Measurements from ENCODE around the gene SLC30A7.

Gene SLC30A7

DNA sequence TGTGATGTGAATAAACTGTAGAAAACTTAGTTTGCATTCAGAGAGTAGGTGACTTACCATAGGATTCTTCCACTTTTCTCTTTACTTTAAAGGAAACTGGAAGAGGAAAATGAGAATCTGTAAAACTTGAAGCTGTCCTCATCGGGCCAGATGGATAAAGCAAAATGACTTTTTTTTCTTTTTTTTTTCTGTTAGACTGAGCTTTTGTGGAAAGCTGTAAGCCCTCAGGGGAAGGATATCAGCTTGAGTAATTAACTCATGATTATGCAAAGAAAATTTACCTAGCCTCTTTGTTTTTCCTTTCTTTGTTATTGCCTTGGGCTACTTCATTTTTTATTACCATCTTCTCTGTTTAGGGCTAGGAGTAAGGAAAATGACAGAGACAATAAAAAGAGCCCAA lies 76.3 kb downstream of the SLC30A7 start:
- DNase-seq (ENCODE audit: low read depth), result no peak

DNA sequence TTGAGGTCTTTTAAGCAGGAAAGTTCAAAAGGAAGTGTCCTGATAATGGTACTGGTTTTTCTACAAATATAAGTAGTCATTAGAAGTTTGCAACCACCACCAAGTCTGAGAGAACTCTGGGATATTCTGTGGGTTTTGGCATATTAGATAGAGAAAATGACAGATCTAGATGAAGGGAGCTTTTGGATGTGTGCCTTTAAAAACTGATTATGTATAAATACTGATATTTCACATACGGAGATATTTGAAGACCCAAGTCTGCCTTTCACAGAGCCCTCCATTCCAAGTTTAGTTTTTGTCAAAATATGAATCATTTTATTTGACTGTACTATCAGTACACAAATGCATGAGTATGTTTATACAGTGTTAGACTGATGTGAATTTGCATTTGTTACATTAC lies 81.0 kb downstream of the SLC30A7 start:
- DNase-seq (ENCODE audit: low read depth), result no peak

DNA sequence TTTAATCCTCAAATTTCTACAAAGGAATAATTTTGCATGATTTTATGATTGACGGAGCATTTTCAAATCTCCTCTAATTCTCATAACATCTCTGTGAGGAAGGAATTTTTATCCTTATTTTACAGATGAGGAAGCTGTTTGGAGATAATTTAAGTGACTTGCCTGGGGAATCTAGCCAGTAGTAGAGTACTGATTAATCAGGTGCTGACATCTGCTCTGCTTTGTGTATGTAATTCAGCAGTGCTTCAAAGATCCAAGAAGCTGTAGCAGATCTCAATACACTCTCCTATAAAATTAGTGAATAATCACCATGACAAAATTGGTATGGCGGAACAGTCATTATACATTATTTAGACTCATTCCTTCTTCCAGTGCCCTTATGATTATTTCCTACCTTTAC lies 83.7 kb downstream of the SLC30A7 start:
- no peak for DNase-seq (ENCODE audit: low read depth)

DNA sequence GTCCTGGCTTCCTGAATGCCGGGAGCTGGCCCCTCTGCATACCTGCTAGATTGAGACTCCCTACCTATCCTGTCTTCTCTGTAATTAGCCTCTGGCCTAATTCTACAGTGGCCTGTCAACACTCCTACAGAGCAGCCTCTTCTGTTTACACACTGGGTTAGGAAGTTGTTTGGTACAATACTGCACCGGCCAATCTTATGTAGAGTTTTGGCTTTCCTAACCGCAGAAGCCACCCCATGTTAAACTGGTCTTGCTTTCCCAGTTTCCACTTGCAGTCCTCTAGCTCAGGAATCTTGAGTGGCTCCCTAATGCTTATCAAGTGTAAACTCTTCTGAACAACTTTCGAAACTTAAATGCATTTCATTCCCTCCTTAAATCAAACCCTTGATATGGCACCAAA lies 86.9 kb downstream of the SLC30A7 start:
- no peak for DNase-seq (ENCODE audit: low read depth)

DNA sequence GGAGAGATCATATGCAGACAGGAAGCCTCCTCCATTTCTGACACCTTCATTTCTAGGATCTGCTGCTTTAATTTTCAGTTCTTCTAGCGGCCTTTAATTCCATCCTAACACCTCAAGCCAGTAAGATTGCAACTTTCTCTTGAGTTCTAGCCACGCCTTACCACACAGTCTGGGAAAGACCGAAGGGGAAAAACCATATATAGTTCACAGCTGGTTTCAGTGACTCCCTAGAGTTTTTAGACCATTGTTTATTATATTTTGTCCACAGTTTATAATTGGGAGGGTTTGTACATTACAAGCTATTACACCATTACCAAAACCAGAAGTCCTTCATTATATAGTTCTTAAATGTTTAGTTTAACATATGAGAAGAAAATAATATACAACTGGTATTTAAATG lies 92.2 kb downstream of the SLC30A7 start:
- DNase-seq (ENCODE audit: low read depth), result peak; percentile 39

DNA sequence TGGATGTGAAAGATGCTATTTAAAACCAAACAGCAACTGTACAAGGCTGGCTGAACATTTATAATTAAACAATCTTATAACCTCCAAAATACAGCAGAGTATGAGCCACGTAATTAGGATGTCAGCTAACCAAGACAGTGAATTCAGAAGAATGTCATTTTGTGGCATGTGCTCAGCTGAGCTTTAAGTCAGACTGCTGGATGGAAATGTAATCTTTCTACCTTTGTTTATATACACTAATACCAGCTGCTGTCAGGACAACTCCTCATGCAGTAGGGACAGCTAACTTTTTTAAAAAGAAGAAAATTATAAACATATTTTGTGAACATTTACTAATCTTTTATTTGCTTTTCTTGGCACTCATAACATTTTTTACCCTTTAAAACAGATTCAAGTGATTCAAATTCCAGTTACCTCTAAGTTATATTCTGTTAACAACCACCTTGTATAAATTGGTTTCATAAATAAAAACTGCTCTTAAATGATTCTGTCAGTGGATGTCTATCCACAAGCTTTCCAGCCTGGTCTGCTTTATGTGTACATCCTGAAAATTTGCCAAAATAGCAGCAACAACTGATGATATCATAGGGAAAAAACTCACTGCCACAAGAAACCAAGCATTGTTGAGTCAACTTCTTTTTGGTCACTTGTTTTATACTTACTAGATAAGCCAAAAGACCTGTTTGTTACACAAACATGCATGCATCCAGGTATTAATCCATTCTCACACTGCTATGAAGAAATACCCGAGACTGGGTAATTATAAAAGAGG lies 93.6 kb downstream of the SLC30A7 start:
- DNase-seq (ENCODE audit: low read depth), result peak; percentile 93

DNA sequence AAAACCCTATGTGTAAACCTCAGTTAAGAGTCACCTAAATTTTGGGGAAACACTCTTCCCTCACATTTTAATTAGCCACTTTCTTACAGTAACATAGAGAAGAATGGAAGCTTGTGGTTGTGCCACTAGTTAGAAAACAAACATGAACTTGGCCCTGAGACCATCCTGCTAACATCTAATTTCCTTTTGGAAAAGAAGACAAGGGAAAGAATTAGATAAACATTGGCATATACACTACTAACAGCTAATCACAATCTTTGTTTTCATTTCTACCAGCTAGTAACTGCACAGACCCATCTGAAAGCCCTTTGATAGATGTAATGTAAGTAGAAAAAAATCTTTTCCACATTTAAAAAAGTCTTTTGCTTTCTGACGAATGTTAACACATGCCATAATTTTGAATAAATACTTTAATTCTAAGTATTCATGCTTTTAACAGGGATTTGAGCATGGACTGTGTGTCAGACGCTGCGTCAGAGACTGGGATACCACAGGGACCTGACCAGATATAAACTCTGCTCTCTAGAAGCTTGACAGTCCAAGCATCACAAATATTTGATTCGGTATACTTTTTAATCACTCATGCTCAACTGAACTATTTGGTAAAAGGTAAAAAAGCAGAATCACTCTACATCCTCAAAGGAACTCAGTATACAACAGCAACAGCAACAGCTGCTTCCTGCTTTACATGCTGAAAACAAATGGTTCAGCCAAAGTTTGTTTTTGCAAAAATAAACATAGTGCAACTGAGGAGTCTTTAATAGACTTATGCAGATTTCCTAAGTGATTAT lies 99.5 kb downstream of the SLC30A7 start:
- peak; percentile 42 for DNase-seq (ENCODE audit: low read depth)

DNA sequence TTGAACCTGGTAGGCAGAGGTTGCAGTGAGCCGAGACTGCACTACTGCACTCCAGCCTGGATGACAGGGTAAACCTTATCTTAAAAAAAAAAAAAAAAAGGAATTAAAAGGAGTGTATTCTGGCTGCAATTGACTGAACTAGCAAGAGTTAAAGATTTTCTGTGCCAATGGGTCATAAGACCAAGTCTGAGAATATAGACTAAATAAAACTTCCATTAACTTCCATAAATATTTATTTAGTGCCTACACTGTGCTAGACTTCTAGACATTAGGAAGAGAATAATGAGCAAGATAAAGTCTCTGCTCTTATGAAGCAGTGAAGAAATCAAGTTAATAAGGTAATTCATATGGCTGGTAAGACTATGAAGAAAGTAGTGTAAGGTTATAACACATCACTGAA lies 102.5 kb downstream of the SLC30A7 start:
- DNase-seq (ENCODE audit: low read depth), result no peak

DNA sequence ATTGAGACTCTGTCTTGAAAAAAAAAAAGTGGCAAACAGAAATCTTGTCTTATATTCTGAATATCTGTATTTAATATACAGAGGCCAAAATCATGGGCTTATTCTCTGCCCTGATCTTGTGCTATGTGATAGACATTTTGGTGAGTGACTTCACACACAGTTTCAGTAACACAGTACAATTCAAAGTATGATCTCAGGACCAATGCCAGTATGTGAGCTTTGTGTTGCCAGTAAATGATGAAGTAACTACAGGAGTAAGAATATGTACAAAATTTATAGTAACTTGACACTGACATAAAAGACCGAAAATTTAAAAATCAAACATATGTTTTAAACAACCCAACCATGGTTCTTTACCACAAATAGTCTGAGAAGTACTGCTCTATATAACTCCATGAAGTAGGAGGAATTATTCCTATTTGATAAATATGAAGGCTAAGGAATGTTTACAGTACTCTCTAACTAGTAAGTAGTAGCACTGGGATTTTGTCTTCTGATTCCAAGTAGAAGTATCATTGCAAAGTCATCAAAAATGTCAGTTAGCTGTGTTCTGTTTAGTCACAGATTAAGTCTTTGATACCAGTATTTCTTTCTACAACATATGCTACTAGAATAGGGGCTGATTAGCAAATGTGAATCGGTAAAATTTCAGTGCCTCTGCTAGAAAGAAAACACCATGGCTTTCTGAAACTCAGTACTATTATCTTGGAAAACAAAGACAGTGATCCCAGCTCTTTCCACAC lies 104.4 kb downstream of the SLC30A7 start:
- DNase-seq (ENCODE audit: low read depth), result peak; percentile 66

DNA sequence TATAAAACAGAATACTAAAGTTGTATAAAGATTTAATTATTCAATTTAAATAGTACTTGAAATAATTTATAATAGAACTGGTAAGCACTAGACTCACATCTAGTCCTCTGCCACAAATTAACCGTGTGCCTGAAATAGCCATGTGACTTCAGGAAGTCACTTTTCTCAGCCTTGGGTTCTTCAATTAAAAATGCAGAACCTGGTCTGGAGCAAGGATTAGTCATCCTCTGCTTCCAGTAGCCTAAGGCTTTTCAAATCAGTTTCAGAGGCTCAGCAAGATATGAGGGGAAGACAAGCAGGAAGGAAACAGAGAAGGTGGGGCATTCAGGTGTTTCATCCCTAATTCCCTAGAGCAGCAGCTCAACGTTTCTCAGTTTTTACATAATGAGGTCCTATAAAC lies 106.7 kb downstream of the SLC30A7 start:
- peak; percentile 58 for DNase-seq (ENCODE audit: low read depth)

DNA sequence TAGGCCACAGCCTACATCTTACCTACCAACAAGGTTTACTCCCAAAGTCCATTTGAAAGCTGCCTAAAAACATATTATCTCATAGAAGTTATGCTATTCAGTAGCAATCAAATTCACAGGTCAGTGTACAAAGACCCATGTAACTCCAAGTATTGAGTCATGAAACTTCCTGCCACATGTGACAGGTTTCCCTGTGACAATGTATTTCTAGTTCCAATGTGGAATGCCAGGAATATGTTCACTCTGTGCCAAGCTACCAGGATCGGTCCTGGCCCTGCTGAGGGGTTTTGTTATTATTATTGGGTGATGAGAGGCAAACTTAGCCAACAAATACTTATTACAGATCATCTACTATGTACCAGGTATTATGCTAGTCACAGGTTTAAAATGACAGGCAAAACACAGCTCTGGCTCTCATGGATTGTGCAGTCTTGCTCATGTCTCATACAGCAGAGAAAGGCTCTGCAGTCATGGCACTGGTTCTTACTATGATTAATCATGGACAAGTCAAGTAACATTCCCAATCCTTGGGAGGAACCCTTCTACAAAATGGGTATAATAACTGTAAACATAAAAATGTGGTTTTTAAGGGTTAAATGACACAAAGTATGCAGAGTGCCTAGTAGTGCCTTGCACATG lies 107.2 kb downstream of the SLC30A7 start:
- DNase-seq (ENCODE audit: low read depth), result no peak

DNA sequence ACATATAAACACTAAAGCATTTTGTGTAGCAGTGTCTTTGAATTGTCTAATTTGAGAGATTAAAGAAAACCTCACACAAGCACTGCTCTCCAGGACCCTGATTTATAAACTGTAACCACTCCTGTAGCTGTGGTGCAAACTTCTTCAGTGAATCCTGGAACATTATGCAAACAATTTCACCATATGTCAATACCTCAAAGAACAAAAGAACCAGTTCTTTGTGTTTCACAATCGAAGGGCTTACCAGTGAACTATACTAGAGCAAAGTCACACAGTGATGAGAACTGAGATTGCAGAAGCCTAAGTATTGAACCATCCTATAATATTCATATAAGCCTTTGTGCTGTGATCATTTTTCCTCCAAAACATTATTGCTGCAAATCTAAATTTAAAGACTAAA lies 108.2 kb downstream of the SLC30A7 start:
- peak; percentile 88 for DNase-seq (ENCODE audit: low read depth)

DNA sequence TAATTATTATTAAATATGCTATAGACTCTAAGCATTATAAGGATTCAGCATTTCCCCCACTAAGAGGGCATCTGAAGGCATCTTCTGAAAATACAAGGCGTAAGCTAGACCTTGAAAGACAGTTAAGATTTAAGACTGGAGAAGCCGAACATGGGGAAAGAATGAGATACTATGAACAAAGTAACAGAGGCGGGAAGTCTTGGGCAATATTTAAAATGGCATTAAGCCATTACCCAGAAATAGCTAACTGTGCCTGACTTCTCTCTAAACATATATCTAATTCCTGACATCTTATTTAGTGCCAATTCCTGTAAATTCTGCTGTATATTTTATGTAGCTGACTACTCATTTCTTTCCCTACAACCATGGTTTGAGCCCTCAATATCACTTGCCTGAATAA lies 108.8 kb downstream of the SLC30A7 start:
- peak; percentile 78 for DNase-seq (ENCODE audit: low read depth)

DNA sequence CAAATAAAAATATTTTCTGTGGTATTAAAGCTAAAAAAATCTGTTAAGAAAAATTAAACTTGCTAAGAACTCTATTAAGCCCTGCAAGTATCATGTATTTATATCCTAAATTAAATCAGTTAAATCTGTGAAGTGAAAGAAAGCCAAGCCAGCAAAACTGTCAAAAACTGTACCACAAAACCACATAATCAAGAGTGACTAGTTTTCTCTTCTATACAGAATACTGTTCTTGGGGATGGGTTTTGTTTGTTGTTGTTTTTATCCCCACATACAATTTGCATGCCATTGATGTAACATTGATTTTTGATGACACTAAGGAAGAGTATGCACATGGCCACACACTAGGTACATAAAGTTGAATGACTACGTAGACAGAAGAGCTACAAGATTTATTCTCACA lies 109.3 kb downstream of the SLC30A7 start:
- DNase-seq (ENCODE audit: low read depth), result no peak

DNA sequence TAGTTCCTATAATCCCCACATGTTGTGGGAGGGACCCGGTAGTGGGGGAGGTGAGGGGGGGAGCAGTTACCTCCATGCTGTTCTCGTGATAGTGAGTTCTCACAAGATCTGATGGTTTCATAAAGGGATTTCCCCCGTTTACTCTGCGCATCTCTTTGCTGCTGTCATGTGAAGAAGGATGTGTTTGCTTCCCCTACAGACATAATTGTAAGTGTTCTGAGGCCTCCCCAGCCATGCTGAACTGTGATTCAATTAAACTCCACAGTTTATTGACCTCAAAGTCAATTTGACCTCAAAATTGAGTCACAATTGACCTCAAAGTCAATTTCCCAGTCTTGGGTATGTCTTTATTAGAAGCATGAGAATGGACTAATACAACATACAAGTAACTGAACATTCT lies 110.0 kb downstream of the SLC30A7 start:
- no peak for DNase-seq (ENCODE audit: low read depth)

DNA sequence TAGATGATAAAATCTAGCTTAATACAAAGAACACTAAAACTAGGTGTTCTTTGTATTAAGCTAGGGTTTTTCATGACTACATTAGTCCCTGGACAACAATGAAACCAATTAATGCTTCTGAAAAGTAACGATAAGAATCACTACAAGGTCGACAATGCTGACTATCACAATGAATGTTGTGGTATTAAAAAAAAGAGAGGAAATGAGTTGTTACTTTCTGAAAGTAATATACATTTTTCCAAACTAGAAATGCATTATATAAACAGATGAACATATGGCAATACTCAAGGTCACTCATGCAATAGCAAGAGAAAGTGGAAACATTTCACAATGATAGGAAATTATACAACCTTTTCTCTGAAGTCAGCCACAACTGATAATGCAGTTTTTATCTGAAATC lies 110.7 kb downstream of the SLC30A7 start:
- DNase-seq (ENCODE audit: low read depth), result peak; percentile 67

DNA sequence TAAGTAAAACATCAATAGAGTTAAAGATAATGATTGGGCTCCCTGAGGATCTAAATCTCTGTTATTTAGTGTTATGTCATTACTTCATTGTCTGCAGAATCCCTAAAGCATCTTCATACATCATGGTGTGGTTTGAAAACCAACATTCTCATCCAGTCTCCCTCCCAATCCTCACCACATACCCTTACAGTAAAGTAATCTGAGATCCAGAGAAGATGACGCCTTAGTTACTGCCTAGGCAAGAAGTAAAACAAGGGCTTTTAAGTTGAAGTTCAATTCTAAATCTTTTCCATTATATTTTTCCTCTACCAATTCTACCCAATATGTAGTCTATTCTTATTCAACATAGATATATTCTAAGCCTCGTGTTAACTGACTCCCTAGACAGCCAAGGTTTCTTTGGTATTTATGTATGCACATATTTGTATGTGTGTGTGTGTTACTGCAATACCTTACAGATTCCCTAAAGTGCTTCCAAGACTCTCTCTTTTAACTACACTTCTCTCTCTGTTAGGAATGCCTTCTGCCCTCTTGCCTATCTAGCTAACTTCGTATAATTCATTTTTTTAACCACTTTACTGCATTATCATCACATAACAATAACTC lies 112.4 kb downstream of the SLC30A7 start:
- peak; percentile 84 for DNase-seq (ENCODE audit: low read depth)

DNA sequence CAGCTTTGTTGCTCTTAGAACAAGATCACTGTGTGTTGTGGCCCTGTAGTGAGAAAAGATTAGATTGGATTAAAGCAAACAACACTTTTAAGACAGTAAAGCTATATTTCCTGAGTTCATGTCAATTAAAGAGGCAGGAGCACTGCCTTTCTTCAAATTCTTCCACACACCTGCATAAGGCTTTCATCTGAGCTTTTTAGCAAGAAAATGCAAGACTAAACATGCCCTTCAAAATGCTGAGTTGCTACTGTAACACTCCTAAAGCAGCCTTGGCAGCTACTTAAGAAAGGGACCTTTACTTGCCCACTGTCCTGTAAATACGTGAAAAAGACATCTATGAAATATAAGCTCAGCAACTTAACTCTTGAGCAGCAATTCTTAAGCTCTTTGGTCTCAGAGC lies 117.9 kb downstream of the SLC30A7 start:
- no peak for DNase-seq (ENCODE audit: low read depth)

DNA sequence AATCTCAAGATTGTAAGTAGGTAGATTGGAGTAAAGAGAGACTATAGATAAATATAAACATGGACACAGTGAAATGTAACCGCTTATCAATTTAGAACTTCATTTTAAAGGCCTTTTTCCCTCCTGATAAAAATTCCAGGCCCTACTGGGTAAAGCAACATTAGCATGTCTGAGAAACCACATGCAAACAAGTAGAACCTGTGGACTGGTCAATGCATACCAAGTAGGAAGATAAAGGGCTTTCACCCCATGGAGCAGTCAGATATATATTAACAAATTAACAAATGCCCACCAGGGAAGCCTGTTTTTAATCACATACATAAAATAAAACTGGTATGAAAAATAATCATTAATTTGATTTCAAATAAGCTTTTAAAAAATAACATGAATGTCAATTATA lies 121.6 kb downstream of the SLC30A7 start:
- no peak for DNase-seq (ENCODE audit: low read depth)

DNA sequence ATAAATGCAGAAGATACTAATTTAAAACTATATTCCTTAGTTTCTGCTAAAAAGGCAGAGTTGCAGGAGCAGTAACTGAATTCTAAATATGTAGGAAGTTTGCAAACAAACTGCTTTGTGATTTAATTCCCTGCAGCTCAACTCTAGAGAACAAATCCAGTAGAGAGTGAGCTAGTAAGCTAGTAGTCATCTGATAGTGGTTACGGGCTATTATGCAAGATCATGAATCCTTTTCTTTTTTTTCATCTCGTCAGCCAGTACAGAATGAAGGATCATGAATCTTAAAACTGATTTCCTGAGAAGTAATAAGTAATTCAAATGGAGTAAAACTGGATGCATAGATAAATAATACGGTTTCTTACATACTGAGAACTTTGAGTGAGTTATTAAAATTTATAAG lies 126.4 kb downstream of the SLC30A7 start:
- peak; percentile 85 for DNase-seq (ENCODE audit: low read depth)

DNA sequence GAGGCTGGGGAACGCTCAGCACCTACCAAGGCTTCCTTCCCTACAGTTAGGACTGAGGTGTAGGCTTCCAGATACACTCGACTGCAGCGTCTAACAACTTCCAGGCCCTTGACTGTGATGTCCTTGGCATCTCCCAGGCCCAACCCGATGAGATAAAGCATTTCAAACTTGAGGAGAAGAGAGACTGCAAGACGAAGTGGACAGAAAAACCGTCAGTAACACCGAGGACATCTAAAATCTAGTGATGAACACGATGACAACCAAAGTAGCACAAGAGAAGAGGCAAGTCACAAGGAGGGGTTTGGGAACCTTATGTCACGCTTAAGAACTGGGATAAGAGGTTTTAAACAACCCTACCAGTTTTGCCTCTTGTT lies 129.4 kb downstream of the SLC30A7 start:
- peak; percentile 37 for DNase-seq (ENCODE audit: low read depth)
